OCI-LY1 (cell line): ENCODE measurements around the gene RGS1.

Experiments used
- H2AFZ ChIP-seq: fragments of 200-600 bp; sonication (generic), shearing (Covaris generic); 2 replicates; pipeline ENCODE4 v1.6.0; 2014; ENCODE audit warnings: antibody characterized with exemption, mild to moderate bottlenecking, low read length
- H3F3A ChIP-seq: fragments of 200-600 bp; sonication (generic), shearing (Covaris generic); 2 replicates; pipeline ENCODE4 v1.6.0; 2014; ENCODE audit warnings: mild to moderate bottlenecking, antibody characterized with exemption, low read length, moderate library complexity; ENCODE audit not compliant: insufficient read depth
- H3K27ac ChIP-seq: fragments of 200-600 bp; sonication (generic); 2 replicates; pipeline ENCODE4 v1.5.1; 2014; ENCODE audit warnings: low read length, mixed run types, mild to moderate bottlenecking, low read depth; ENCODE audit not compliant: poor library complexity, severe bottlenecking
- H3K27me3 ChIP-seq: fragments of 200-600 bp; sonication (generic); 2 replicates; pipeline ENCODE4 v1.6.0; 2014; ENCODE audit warnings: antibody characterized with exemption, mild to moderate bottlenecking, low read length, moderate library complexity; ENCODE audit not compliant: insufficient read depth
- H3K36me3 ChIP-seq: fragments of 200-600 bp; sonication (generic); 2 replicates; pipeline ENCODE4 v1.6.1; 2014; ENCODE audit warnings: mild to moderate bottlenecking, antibody characterized with exemption, low read length, moderate library complexity, mixed read lengths; ENCODE audit not compliant: insufficient read depth
- H3K4me1 ChIP-seq: fragments of 200-600 bp; sonication (generic); 2 replicates; pipeline ENCODE4 v1.5.1; 2014; ENCODE audit warnings: mild to moderate bottlenecking, low read length, moderate library complexity; ENCODE audit not compliant: insufficient read depth, severe bottlenecking
- H3K4me2 ChIP-seq: fragments of 200-600 bp; sonication (generic), shearing (Covaris generic); 2 replicates; pipeline ENCODE4 v1.6.1; 2014; ENCODE audit warnings: low read length
- H3K4me3 ChIP-seq: fragments of 200-600 bp; sonication (generic); 2 replicates; pipeline ENCODE4 v1.5.1; 2014; ENCODE audit warnings: low read length, low read depth, mild to moderate bottlenecking, mixed read lengths; ENCODE audit not compliant: poor library complexity, severe bottlenecking
- H3K79me2 ChIP-seq: fragments of 200-600 bp; shearing (Covaris generic); 2 replicates; pipeline ENCODE4 v1.6.1; 2016; ENCODE audit warnings: mixed run types, low read length, mixed read lengths; ENCODE audit not compliant: insufficient read depth
- H3K9ac ChIP-seq: fragments of 200-600 bp; sonication (generic), shearing (Covaris generic); 2 replicates; pipeline ENCODE4 v1.6.1; 2014; ENCODE audit warnings: mild to moderate bottlenecking, low read length, mixed read lengths
- H3K9me2 ChIP-seq: fragments of 200-600 bp; sonication (generic), shearing (Covaris generic); 2 replicates; pipeline ENCODE4 v1.6.1; 2014; ENCODE audit warnings: low read depth, mild to moderate bottlenecking, low read length, mixed read lengths
- H3K9me3 ChIP-seq: fragments of 200-600 bp; shearing (Covaris generic); 2 replicates; pipeline ENCODE4 v1.6.1; 2014; ENCODE audit warnings: low read length, mixed read lengths
- H4K20me1 ChIP-seq: fragments of 200-600 bp; sonication (generic), shearing (Covaris generic); 2 replicates; pipeline ENCODE4 v1.6.0; 2016; ENCODE audit warnings: mild to moderate bottlenecking, low read length; ENCODE audit not compliant: insufficient read depth
- CTCF ChIP-seq: fragments of 200-600 bp; sonication (generic), shearing (Covaris generic); IDR thresholded peaks from 2 replicates; pipeline ENCODE4 v1.5.1; 2017; ENCODE audit warnings: mild to moderate bottlenecking, antibody characterized with exemption, low read length, moderate library complexity, mixed read lengths
- EZH2 ChIP-seq: fragments of 200-600 bp; sonication (generic), shearing (Covaris generic); IDR thresholded peaks from 2 replicates; pipeline ENCODE4 v1.8.0; 2017; ENCODE audit warnings: borderline replicate concordance, mixed run types, mild to moderate bottlenecking, antibody characterized with exemption, low read length, moderate library complexity, mixed read lengths

Gene RGS1

GRCh38 chr1:192564099-192564498 is 11.5 kb upstream of the RGS1 start:
- Histone ChIP-seq H3K27ac (no peak overlapping the region), H3K79me2 (no peaks in the 10 kb centered on the region), H4K20me1 (no peaks in the 10 kb centered on the region), H3K4me3 (no peak overlapping the region), H3K36me3 (no peaks in the 10 kb centered on the region), H3K9me2 (no peaks in the 10 kb centered on the region), H3K27me3 (no peaks in the 10 kb centered on the region), H2AFZ (no peak overlapping the region), H3K4me2 (no peak overlapping the region), H3K9ac (no peak overlapping the region), H3K9me3 (no peaks in the 10 kb centered on the region), H3F3A (no peaks in the 10 kb centered on the region), H3K4me1 (no peaks in the 10 kb centered on the region)
- TF ChIP-seq EZH2 (no peak), CTCF (no peak)

DNA sequence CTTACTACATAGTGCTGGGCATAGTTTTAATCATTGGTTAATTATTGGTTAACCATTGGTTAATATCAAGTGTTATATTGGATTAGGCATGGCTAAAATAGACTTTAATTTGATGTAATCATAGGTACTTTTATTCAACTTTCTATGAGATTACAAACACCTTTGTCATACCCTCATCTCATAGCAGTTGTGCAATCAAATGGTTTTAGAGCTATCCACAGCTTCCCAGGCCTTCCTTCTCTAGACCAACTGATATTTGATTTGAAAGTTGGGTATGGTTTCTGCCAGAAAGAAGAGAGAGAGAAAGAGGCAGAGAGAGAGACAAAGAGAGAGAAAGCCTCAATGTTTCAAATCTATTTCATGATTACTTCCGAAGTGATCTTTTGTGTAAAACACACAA is 9.6 kb upstream of the RGS1 start:
- H3K36me3 ChIP-seq = no peaks in the 10 kb centered on the region
- H4K20me1 ChIP-seq = no peaks in the 10 kb centered on the region
- H3K9ac ChIP-seq = no peak overlapping the region
- H3F3A ChIP-seq = no peaks in the 10 kb centered on the region
- no peaks in the 10 kb centered on the region for H3K9me3 ChIP-seq
- no peaks in the 10 kb centered on the region for H3K9me2 ChIP-seq
- H3K27ac ChIP-seq = no peak overlapping the region
- H3K4me2 ChIP-seq = no peak overlapping the region
- H2AFZ ChIP-seq = no peak overlapping the region
- no peak for TF ChIP-seq EZH2
- TF ChIP-seq CTCF = no peak
- no peaks in the 10 kb centered on the region for H3K79me2 ChIP-seq
- H3K27me3 ChIP-seq = no peaks in the 10 kb centered on the region
- no peak overlapping the region for H3K4me3 ChIP-seq
- no peaks in the 10 kb centered on the region for H3K4me1 ChIP-seq

GRCh38 chr1:192566657-192567056 is 8.9 kb upstream of the RGS1 start:
- TF ChIP-seq EZH2 = no peak
- no peak for TF ChIP-seq CTCF
- Histone ChIP-seq H3K4me2 (no peak overlapping the region), H3K4me3 (no peak overlapping the region), H3K9ac (no peak overlapping the region), H3K79me2 (no peaks in the 10 kb centered on the region), H3K36me3 (no peaks in the 10 kb centered on the region), H2AFZ (no peak overlapping the region), H3F3A (no peaks in the 10 kb centered on the region), H4K20me1 (no peaks in the 10 kb centered on the region), H3K9me2 (no peaks in the 10 kb centered on the region), H3K9me3 (no peaks in the 10 kb centered on the region), H3K27ac (no peak overlapping the region), H3K4me1 (no peaks in the 10 kb centered on the region), H3K27me3 (no peaks in the 10 kb centered on the region)
